GM12878 (cell line): ENCODE data around the gene AXIN1. TPM values are rescaled to one million over a fixed set of nuclear protein-coding genes. Genes with fewer than 3 reads are reported as not detected.

Source experiments
- ATAC-seq: fragments of 200-7000 bp; cut with Tn5 transposase; 3 replicates; pipeline ENCODE4 v1.9.1; 2020; ENCODE audit warnings: mild to moderate bottlenecking, moderate library complexity
- Bru-seq: library from RNA; stranded (reverse); fragments of 400-500 nt; gene quantifications from one replicate; lab custom pipeline; 2021; lab: Mats Ljungman, UMichigan
- BruChase-seq, 2 experiments: library from RNA; stranded (reverse); fragments of 400-500 nt; gene quantifications; one replicate each; lab custom pipeline; 2021; lab: Mats Ljungman, UMichigan
- BruUV-seq: library from RNA; stranded (reverse); fragments of 400-500 nt; replicated peaks from 2 replicates; lab custom pipeline; 2021; lab: Mats Ljungman, UMichigan
- CTCF ChIA-PET: fragments of 300-600 bp; sonication (Branson Sonifier 250); formaldehyde crosslinking; extraction: SDS; loops from one replicate; lab custom pipeline; 2021; ENCODE audit warnings: inconsistent platforms; lab: Yijun Ruan, JAX
- POLR2A ChIA-PET: fragments of 350-600 bp; formaldehyde crosslinking; extraction: SDS; loops from one replicate; lab custom pipeline; 2021; ENCODE audit warnings: inconsistent platforms; lab: Charles Lee
- RAD21 ChIA-PET: fragments of 300-600 bp; sonication (Branson Sonifier 250); formaldehyde crosslinking; loops from one replicate; lab custom pipeline; 2023; ENCODE audit warnings: antibody characterized with exemption; ENCODE audit not compliant: unreplicated experiment; lab: Charles Lee
- SMC1A ChIA-PET: fragments of 300-600 bp; sonication (Branson Sonifier 250); formaldehyde crosslinking; loops from one replicate; lab custom pipeline; 2023; ENCODE audit not compliant: unreplicated experiment, uncharacterized antibody; lab: Charles Lee
- DNase-seq: peaks from one replicate; pipeline ENCODE4 v3.0.0-alpha.2; 2011; ENCODE audit warnings: low read depth, low spot score
- FAIRE-seq: peaks from 3 replicates; lab custom pipeline; 2011; peaks lifted over from hg19 to GRCh38; lab: Jason Lieb, UNC
- H2AFZ ChIP-seq: 2 replicates; pipeline ENCODE4 v1.6.0; 2011; ENCODE audit warnings: low read depth, low read length, control low read depth; ENCODE audit not compliant: control insufficient read depth
- H3K27ac ChIP-seq: 2 replicates; pipeline ENCODE4 v1.5.1; 2011; ENCODE audit warnings: control low read depth; ENCODE audit not compliant: control insufficient read depth, insufficient read depth
- H3K27me3 ChIP-seq, 2 experiments: replicated peaks in 1 of 2; 2 replicates each; pipeline versions ENCODE4 v1.6.0 to v1.6.1; 2011; ENCODE audit warnings: low read length in 1 of 2; ENCODE audit not compliant: control insufficient read depth in 2 of 2, insufficient read depth in 2 of 2
- H3K36me3 ChIP-seq, 2 experiments: 2 replicates each; pipeline ENCODE4 v1.5.1; 2011; ENCODE audit warnings: low read length in 1 of 2; ENCODE audit not compliant: control insufficient read depth in 2 of 2, insufficient read depth in 2 of 2
- H3K4me1 ChIP-seq: 2 replicates; pipeline ENCODE4 v1.6.1; 2011; ENCODE audit warnings: mild to moderate bottlenecking, low read length, moderate library complexity, mixed read lengths; ENCODE audit not compliant: control insufficient read depth, insufficient read depth
- H3K4me2 ChIP-seq: 2 replicates; pipeline ENCODE4 v1.6.0; 2011; ENCODE audit warnings: control low read depth; ENCODE audit not compliant: control insufficient read depth, insufficient read depth
- H3K4me3 ChIP-seq: fragments of 200-600 bp; sonication (generic); 2 replicates; pipeline ENCODE4 v1.5.1; 2016
- H3K79me2 ChIP-seq: 2 replicates; pipeline ENCODE4 v1.6.0; 2011; ENCODE audit warnings: low read length; ENCODE audit not compliant: control insufficient read depth, insufficient read depth
- H3K9ac ChIP-seq: 2 replicates; pipeline ENCODE4 v1.8.0; 2011; ENCODE audit warnings: low read length, control low read depth, mixed read lengths; ENCODE audit not compliant: control insufficient read depth, insufficient read depth
- H3K9me3 ChIP-seq: replicated peaks from 3 replicates; pipeline ENCODE4 v1.5.1; 2011; ENCODE audit warnings: mild to moderate bottlenecking, low read length; ENCODE audit not compliant: control insufficient read depth, insufficient read depth
- H4K20me1 ChIP-seq: 2 replicates; pipeline ENCODE4 v1.6.0; 2011; ENCODE audit not compliant: control insufficient read depth, insufficient read depth
- ASH2L ChIP-seq: fragments of 300-600, 200-600 bp; sonication (generic); IDR thresholded peaks from 2 replicates; pipeline ENCODE4 v1.6.1; 2017; ENCODE audit warnings: low read depth, mild to moderate bottlenecking, borderline replicate concordance
- BACH1 ChIP-seq: fragments of 450-650 bp; IDR thresholded peaks from 2 replicates; pipeline ENCODE4 v1.6.1; 2017; ENCODE audit warnings: mild to moderate bottlenecking, borderline replicate concordance
- BHLHE40 ChIP-seq, 2 experiments: fragments of 450-650 bp in 1 of 2; IDR thresholded peaks; 2 replicates each; pipeline ENCODE4 v1.6.1; 2011 to 2017; ENCODE audit warnings: low read depth in 2 of 2, borderline replicate concordance in 1 of 2, improper control_type of control experiment in 1 of 2, low read length in 1 of 2, mild to moderate bottlenecking in 1 of 2
- CBX5 ChIP-seq: sonication (generic); IDR thresholded peaks from 2 replicates; pipeline ENCODE4 v1.6.1; 2016; ENCODE audit warnings: low read depth, moderate library complexity, mild to moderate bottlenecking, inconsistent platforms
- GABPA ChIP-seq: IDR thresholded peaks from 2 replicates; pipeline ENCODE4 v1.6.1; 2014; ENCODE audit warnings: antibody characterized with exemption, low read depth, mild to moderate bottlenecking, inconsistent platforms
- GATAD2B ChIP-seq: fragments of 450-650 bp; conservative IDR thresholded peaks from 2 replicates; pipeline ENCODE4 v1.6.1; 2017; ENCODE audit warnings: low read depth, mild to moderate bottlenecking, moderate library complexity
- KAT2A ChIP-seq: conservative IDR thresholded peaks from 2 replicates; pipeline ENCODE4 v1.6.1; 2011; ENCODE audit warnings: low read depth, low read length; ENCODE audit not compliant: control insufficient read depth
- POLR2AphosphoS2 ChIP-seq: IDR thresholded peaks from 2 replicates; pipeline ENCODE4 v1.6.1; 2011; ENCODE audit warnings: low read depth, mild to moderate bottlenecking, low read length, improper control_type of control experiment, moderate library complexity
- RCOR1 ChIP-seq: conservative IDR thresholded peaks from 2 replicates; pipeline ENCODE4 v1.6.1; 2012; ENCODE audit warnings: low read depth, low read length, improper control_type of control experiment
- SMAD5 ChIP-seq: IDR thresholded peaks from 2 replicates; pipeline ENCODE4 v1.6.1; 2016; ENCODE audit warnings: antibody characterized with exemption, low read depth
- SMARCA5 ChIP-seq: fragments of 450-650 bp; IDR thresholded peaks from 2 replicates; pipeline ENCODE4 v1.6.1; 2017; ENCODE audit warnings: mild to moderate bottlenecking
- SP1 ChIP-seq: IDR thresholded peaks from one replicate; pipeline ENCODE4 v1.6.1; 2011; ENCODE audit warnings: low read depth, low read length
- WRNIP1 ChIP-seq: IDR thresholded peaks from 2 replicates; pipeline ENCODE4 v1.6.1; 2011; ENCODE audit warnings: low read depth, low read length, improper control_type of control experiment, borderline replicate concordance
- YY1 ChIP-seq: IDR thresholded peaks from 2 replicates; pipeline ENCODE4 v1.6.1; 2011; ENCODE audit warnings: low read depth, mild to moderate bottlenecking, low read length
- whole genome bisulfite sequencing: methylation state at CpG from one replicate; pipeline ENCODE4 v1.1.6; 2016; ENCODE audit warnings: low lambda C conversion rate; ENCODE audit not compliant: insufficient replicate concordance, insufficient coverage; ENCODE audit errors: missing lambda C conversion rate; 5-methylcytosine and 5-hydroxymethylcytosine counted together
- in situ Hi-C: fragments of 300-500 bp; cut with MboI; formaldehyde crosslinking; loops from 9 replicates; pipeline ENCODE4 v1.14.3; 2018; ENCODE audit warnings: mixed read lengths
- intact Hi-C: fragments of 100-400 bp; cut with micrococcal nuclease; formaldehyde crosslinking; loops from one replicate; pipeline ENCODE4 v1.14.2; 2022; ENCODE audit not compliant: unreplicated experiment
- long read RNA-seq, 2 experiments: library from polyadenylated mRNA; unstranded; transcript quantifications; one replicate each; pipeline ENCODE4 v2.0.0, GENCODE V29; 2019 to 2020
- polyA minus RNA-seq, 3 experiments: library from RNA; depleted of rRNA, polyadenylated mRNA; stranded (reverse); fragments of >200 nt; gene quantifications; 2 replicates each; pipeline ENCODE4 v1.2.3, GENCODE V29; 2011
- polyA plus RNA-seq, 11 experiments: library from polyadenylated mRNA; depleted of rRNA in 4 of 11; unstranded in 6 of 11; stranded (reverse) in 5 of 11; fragments of >200 nt; fragmentation: Nextera tagmentation in 4 of 11; fragmentation: Illumina TruSeq in 1 of 11; extraction: Ambion mirVana in 4 of 11; extraction: Trizol in 1 of 11; gene quantifications; 1 replicate in 1 of 11; 2 replicates in 10 of 11; pipeline versions ENCODE4 v1.2.1 to v1.2.3, GENCODE V29; 2011 to 2016; ENCODE audit warnings: inconsistent platforms in 2 of 11, missing spikeins in 2 of 11, low read depth in 1 of 11
- total RNA-seq, 4 experiments: library from RNA; depleted of rRNA in 3 of 4; stranded (reverse); fragments of >200 nt in 3 of 4; fragmentation: Illumina TruSeq in 1 of 4; extraction: Trizol in 1 of 4; gene quantifications; 2 replicates each; pipeline versions ENCODE4 v1.2.1 to v1.2.3, GENCODE V29; 2013 to 2021
- TF ChIP-seq, protein P1 (sequence below): IDR thresholded peaks from 2 replicates; pipeline ENCODE4 v1.6.1; 2012; ENCODE audit warnings: low read depth, low read length, improper control_type of control experiment

AXIN1 gene, protein sequence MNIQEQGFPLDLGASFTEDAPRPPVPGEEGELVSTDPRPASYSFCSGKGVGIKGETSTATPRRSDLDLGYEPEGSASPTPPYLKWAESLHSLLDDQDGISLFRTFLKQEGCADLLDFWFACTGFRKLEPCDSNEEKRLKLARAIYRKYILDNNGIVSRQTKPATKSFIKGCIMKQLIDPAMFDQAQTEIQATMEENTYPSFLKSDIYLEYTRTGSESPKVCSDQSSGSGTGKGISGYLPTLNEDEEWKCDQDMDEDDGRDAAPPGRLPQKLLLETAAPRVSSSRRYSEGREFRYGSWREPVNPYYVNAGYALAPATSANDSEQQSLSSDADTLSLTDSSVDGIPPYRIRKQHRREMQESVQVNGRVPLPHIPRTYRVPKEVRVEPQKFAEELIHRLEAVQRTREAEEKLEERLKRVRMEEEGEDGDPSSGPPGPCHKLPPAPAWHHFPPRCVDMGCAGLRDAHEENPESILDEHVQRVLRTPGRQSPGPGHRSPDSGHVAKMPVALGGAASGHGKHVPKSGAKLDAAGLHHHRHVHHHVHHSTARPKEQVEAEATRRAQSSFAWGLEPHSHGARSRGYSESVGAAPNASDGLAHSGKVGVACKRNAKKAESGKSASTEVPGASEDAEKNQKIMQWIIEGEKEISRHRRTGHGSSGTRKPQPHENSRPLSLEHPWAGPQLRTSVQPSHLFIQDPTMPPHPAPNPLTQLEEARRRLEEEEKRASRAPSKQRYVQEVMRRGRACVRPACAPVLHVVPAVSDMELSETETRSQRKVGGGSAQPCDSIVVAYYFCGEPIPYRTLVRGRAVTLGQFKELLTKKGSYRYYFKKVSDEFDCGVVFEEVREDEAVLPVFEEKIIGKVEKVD
- 38.0 and 46.9 TPM in 2 replicates for total RNA-seq (2013; cell fraction: nucleolus; rRNA removed)
- 19.1 and 19.9 TPM in 2 replicates for total RNA-seq (2014; rRNA removed)
- total RNA-seq (2014; rRNA removed; fragmentation: Illumina TruSeq; extraction: Trizol) = 11.0 and 11.5 TPM in 2 replicates
- total RNA-seq (2021) = 25.4 and 27.1 TPM in 2 replicates
- 4.6 TPM for polyA plus RNA-seq (2011; ENCODE audit: low read depth)
- 4.7 and 6.0 TPM in 2 replicates for polyA plus RNA-seq (2011; rRNA removed)
- polyA plus RNA-seq (2011; cell fraction: cytosol; rRNA removed) = 10.6 and 14.2 TPM in 2 replicates
- polyA plus RNA-seq (2011; cell fraction: nucleus; rRNA removed) = 23.2 and 31.8 TPM in 2 replicates
- polyA plus RNA-seq (2012) = 12.8 and 13.0 TPM in 2 replicates
- polyA plus RNA-seq (2014; fragmentation: Illumina TruSeq; extraction: Trizol) = 3.8 and 9.3 TPM in 2 replicates
- under 1 TPM; 0.26 to 0.68 TPM for polyA plus RNA-seq (2014; fragmentation: Nextera tagmentation; extraction: Ambion mirVana)
- 17.2 and 19.2 TPM in 2 replicates for polyA plus RNA-seq (2014; rRNA removed)
- polyA plus RNA-seq (2016; fragmentation: Nextera tagmentation; extraction: Ambion mirVana) = 1 to 10 TPM; 1.5 to 2.6 TPM
- 6.1 and 13.8 TPM in 2 replicates for polyA minus RNA-seq (2011; rRNA and poly(A)+ RNA removed)
- polyA minus RNA-seq (2011; cell fraction: cytosol; rRNA and poly(A)+ RNA removed) = 7.1 and 7.8 TPM in 2 replicates
- 7.9 and 11.8 TPM in 2 replicates for polyA minus RNA-seq (2011; cell fraction: nucleus; rRNA and poly(A)+ RNA removed)
- percentile 62 among the genes with signal in this experiment for Bru-seq, nascent RNA
- BruChase-seq, experiment 1, labeled RNA remaining after a 6-hour chase = percentile 69 among the genes with signal in this experiment
- BruChase-seq, experiment 2, labeled RNA remaining after a 2-hour chase = percentile 67 among the genes with signal in this experiment
- long read RNA-seq, experiment 1, partial matches to known transcripts = 1 of 1 reads
- long read RNA-seq, experiment 1, other reads (novel, unspliced or antisense) = 0 of 1 reads
- long read RNA-seq, experiment 2, partial matches to known transcripts = 0 of 1 reads
- long read RNA-seq, experiment 2, other reads (novel, unspliced or antisense) = 1 of 1 reads

DNA sequence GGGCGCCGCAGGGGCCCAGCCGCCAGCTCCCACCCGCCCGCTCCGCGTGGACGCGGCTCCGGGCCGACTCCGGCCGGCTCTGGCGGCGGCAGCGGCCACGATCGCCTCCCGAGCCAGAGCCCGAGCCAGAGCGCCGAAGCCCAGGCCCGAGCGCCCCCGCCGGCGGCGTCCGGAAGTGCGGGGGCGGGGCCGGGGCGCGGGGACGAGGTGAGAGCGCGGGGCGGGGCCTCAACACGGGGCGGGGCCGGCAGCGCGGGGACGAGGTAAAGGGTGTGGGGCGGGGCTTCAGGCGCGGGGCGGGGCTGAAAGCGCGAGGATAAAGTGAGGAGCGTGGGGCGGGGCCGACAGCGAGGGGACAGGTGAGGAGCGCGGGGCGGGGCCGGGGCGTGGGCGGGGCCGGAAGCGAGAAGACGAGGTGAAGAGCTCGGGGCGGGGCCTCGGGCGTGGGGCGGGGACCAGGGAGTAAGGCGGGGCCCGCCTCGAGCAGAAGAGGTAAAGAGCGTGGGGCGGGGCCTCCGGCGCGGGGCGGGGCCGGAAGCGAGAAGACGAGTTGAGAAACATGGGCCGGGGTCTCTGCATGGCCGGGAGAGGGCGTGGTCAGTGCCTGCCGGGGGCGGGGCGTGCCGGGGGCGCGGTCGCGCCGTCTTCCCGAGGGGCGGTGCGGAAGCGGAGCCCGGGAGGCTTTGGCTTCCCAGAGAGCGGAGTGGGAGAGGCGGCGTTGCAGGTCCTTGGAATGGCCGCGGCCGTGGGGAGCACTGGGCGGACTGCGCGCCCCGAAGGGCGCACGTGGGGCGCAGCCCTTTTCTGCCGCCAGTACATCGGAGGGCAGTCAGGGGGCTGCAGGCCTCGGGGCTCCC lies at the start of gene AXIN1:
Gene AXIN1, minus strand, starts transcription at position 177 of the 857 bp plus-strand sequence. CDS start 5,698 bp downstream, outside the sequence.
- Histone ChIP-seq H3K36me3 (no peaks in the 10 kb centered on the region), H3K9ac (peak within 1 kb of the TSS; percentile 73), H3K9me3 (no peaks in the 10 kb centered on the region), H3K4me2 (peak within 1 kb of the TSS; percentile 82), H2AFZ (peak within 1 kb of the TSS; percentile 75), H3K27ac (peak within 1 kb of the TSS; percentile 48), H4K20me1 (no peaks in the 10 kb centered on the region), H3K79me2 (peaks cover 28% of the 10 kb centered on the region), H3K4me1 (peaks cover 20% of the 10 kb centered on the region), H3K4me3 (peak within 1 kb of the TSS; percentile 96), H3K27me3 (no peaks in the 10 kb centered on the region)
- DNase-seq (peak; percentile 64), ATAC-seq (peak; percentile 82), FAIRE-seq (no peak)
- ChIA-PET POLR2A (interaction anchor here (0.5 to 4.8 kb wide), 9 partner anchors 18 to 299 kb away, joined by 3 to 33 read pairs (median 4); partner anchors contain the start of genes FAM234A, MRPL28, PGAP6 and POLR3K), RAD21 (interaction anchor here (0.6 to 1.7 kb wide), 11 partner anchors 10 to 246 kb away, joined by 3 to 13 read pairs (median 4); no protein-coding TSS in a partner anchor), CTCF (interaction anchor here (1.0 kb wide), 1 partner anchor 246 kb away, joined by 3 read pairs; no protein-coding TSS in a partner anchor), SMC1A (interaction anchor here (1.8 kb wide), 1 partner anchor 118 kb away, joined by 5 read pairs; the partner anchor contains the start of gene FAM234A)
- intact Hi-C loops = no loop called here
- no TSS peak for BruUV-seq
- 32% methylated on average over 5 of the region's 113 CpGs for WGBS
- in situ Hi-C loops = no loop called here
- TF ChIP-seq KAT2A (no peak), SMARCA5 (peak; percentile 65; the same call in 1 of the 2 replicates), SP1 (no peak), ASH2L (no peak), SMAD5 (no peak), YY1 (peak; percentile 63; the same call in 1 of the 2 replicates), CBX5 (no peak), GATAD2B (peak; percentile 82; the same call in 1 of the 2 replicates), WRNIP1 (no peak), BACH1 (0 out of 2 replicates have a peak, but pooled peaks have one; percentile 34), POLR2AphosphoS2 (no peak), RCOR1 (no peak), GABPA (no peak), BHLHE40 (IDR thresholded peaks at IDR 0.05; ENCODE audit: borderline replicate concordance in 1 of 2, low read depth in 2 of 2, low read length in 1 of 2) (peak in 1 of 2 experiments; percentile 61; a peak in 2 of 4 replicates)
- TF ChIP-seq, protein P1, sequence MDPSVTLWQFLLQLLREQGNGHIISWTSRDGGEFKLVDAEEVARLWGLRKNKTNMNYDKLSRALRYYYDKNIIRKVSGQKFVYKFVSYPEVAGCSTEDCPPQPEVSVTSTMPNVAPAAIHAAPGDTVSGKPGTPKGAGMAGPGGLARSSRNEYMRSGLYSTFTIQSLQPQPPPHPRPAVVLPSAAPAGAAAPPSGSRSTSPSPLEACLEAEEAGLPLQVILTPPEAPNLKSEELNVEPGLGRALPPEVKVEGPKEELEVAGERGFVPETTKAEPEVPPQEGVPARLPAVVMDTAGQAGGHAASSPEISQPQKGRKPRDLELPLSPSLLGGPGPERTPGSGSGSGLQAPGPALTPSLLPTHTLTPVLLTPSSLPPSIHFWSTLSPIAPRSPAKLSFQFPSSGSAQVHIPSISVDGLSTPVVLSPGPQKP = peak; percentile 34; the same call in 1 of the 2 replicates
